Stimulated activated CD8-positive, alpha-beta memory T cell treated with anti-CD3 and anti-CD28 coated beads, Interleukin-12 subunit alpha, Interleukin-12 subunit beta, amount 100 ng/mL, for 24 hours (primary cell): ENCODE results near the gene DCP2.

ENCODE experiments used
- DNase-seq: peaks from one replicate; pipeline ENCODE4 v3.0.0-alpha.2; 2020; ENCODE audit errors: extremely low read depth

Gene DCP2

GRCh38 chr5:113065626-113066025, 89.0 kb downstream of the DCP2 start:
- no peak for DNase-seq

- no peak for DNase-seq
These were observed 91.2 kb downstream of the DCP2 start for GRCh38 chr5:113067635-113068344.

- no peak for DNase-seq
These were observed 92.0 kb downstream of the DCP2 start for GRCh38 chr5:113068559-113068958.
